Hematopoietic multipotent progenitor cell treated with erythropoietin and hydrocortisone succinate and interleukin-3 and kit ligand, for 8 days (in vitro differentiated cells): ENCODE measurements around the gene KCTD17.

ENCODE experiments used
- DNase-seq: peaks from one replicate; pipeline ENCODE4 v3.0.0-alpha.2; 2015

KCTD17 gene, protein sequence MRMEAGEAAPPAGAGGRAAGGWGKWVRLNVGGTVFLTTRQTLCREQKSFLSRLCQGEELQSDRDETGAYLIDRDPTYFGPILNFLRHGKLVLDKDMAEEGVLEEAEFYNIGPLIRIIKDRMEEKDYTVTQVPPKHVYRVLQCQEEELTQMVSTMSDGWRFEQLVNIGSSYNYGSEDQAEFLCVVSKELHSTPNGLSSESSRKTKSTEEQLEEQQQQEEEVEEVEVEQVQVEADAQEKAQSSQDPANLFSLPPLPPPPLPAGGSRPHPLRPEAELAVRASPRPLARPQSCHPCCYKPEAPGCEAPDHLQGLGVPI

GRCh38 chr22:37051391-37052385 is at the start of gene KCTD17:
Gene KCTD17 (plus strand): TSS chr22:37051742. CDS start chr22:37051761, 19 bp downstream.
- peak; percentile 58 for DNase-seq

GRCh38 chr22:37001826-37002225 is 49.7 kb upstream of the KCTD17 start:
- DNase-seq: no peak

- DNase-seq: no peak
Observed at GRCh38 chr22:37002633-37003032, 48.9 kb upstream of the KCTD17 start.

GRCh38 chr22:37007651-37008050 is 43.9 kb upstream of the KCTD17 start:
- DNase-seq: no peak

- DNase-seq: peak; percentile 64
Observed at GRCh38 chr22:37008365-37008764, 43.2 kb upstream of the KCTD17 start.

DNA sequence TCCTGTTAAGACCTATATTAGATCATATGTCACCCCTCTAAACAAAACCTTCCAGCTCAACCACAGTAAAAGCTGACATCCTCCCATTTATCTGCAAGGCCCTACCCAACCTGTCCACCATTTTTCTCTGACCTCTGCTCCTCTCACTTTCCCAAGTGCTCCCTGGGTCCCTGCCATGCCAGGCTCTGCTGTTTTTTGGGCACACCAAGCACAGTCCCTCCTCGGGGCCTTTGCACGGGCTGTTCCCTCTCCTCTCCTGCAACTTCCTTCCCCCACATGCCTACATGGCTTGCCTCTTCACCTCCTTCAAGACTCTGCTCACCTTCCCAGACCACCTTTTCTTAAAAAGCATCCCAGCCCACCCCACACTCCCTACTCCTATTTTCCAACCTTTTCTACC is 42.1 kb upstream of the KCTD17 start:
- DNase-seq: no peak

- DNase-seq: no peak
Observed at GRCh38 chr22:37010174-37010573, 41.4 kb upstream of the KCTD17 start.

- no peak for DNase-seq
Observed at GRCh38 chr22:37010976-37011375, 40.6 kb upstream of the KCTD17 start.

DNA sequence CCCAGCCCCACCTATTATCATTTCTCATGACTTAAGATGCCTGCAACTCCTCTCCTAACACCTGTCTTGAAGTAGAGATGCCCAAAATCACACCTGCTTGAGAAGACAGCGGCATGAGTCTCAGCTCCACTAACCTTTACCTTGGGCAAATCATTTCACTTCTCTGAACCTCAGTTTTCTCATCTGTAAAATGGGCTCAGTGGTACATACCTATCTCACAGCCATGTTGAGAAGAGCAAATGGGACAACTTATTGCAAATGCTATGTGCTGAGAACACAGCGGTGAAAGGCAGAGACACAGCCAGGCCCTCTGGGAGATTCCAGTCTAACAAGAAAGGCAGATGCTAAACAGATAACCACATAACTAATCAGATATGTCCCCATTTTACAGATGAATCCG is 40.1 kb upstream of the KCTD17 start:
- DNase-seq: no peak

DNA sequence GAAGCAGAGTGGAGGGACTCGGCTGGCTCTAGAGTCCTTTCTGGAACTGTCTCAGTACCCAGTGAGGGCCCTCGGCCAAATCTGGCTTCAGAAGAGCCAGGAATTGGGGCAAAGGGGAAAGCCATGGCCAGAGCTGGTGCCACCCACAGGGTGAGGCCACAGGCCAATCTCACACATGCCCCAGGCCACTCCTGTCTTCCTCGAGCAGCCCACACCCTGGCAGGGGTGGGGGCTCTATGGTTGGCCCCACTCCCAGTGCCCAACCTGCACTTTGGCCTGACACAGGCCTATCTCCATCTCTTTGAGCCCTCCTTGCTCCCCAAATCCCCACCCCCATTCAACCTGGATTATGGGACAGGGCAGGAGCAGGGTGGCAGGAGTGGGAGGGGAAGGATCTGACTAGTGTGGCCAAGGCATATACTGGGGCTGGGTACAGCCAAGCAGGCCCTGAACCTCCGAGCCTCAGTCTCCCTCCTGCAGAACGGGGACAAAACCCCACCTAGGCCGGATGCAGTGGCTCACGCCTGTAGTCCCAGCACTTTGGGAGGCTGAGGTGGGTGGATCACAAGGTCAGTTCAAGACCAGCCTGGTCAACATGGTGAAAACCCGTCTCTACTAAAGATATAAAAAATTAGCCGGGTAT is 39.2 kb upstream of the KCTD17 start:
- DNase-seq: no peak

GRCh38 chr22:37012956-37013355 is 38.6 kb upstream of the KCTD17 start:
- no peak for DNase-seq

DNA sequence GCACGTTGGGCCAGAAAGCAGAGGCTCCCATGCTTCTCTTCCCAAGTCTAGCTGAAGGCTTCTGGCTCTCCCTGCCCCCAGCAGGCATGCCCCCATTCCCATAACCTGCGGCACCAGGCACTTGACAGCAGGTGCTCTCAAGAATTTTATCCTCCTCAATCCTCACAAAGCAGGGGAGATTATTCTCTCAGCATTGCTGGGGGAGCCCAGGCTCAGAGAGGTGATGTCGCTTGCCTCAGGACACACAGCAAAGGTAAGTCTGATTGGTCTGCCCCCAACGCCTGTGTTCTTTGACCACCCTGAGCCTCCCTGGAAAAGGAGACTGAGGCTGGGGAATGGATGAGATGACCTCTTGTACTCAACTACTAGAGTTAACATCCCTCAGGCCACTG is 37.1 kb upstream of the KCTD17 start:
- no peak for DNase-seq

GRCh38 chr22:37014835-37015586 is 36.5 kb upstream of the KCTD17 start:
- no peak for DNase-seq

- no peak for DNase-seq
Observed at GRCh38 chr22:37015587-37015878, 36.0 kb upstream of the KCTD17 start.

GRCh38 chr22:37016134-37016910 is 35.2 kb upstream of the KCTD17 start:
- peak; percentile 69 for DNase-seq

DNA sequence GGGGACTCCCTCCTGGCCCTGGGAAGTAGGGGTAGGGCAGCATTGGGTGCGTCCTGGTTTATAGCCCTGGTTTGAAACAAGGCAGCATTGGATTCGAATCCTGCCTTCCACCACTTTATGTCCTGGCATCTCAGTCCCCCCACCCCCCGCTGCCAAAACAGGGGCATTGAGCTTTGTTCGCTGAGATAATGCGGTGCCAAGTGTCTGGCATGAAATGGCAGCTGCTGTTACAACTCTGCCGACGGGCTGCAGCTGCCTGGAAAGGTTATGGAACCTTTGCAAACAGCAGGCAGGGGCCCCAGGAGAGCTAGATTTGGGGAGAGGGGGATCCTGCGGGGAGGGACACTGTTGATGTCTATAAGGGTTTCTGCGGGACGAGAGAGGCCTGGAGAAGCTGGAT is 34.2 kb upstream of the KCTD17 start:
- DNase-seq: no peak

DNA sequence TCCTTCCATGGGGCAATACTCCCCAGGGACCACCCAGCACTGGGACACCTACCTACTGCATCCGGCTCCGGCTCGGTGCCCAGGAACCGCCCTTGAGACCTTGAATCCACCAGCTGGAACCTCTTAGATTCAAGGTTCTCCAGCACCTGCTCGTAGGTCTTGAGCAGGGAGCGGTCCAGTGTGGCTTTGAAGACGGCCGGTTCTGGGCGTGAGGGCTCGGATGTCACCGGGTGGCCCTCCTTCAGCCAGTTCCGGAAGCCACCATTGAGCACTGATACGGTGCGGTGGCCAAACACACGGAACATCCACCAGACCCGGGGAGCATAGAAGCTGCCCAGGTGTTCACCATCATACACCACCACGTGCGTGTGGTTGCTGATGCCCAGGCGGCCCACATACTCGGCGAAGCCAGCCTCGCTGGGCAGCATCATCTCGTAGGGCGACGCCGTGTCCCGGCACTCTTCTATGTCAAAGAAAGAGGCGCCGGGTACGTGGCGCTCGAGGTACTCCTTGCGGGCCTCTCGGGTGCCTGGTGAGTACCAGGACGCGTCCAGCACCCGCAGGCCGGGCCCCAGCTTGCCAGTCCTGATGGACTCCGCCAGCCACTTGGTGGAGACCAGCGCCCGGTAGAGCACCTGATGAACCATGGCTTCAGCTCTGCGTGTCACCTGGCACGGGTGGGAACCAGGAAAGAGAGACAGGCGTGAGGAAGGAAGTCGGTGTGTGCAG is 33.3 kb upstream of the KCTD17 start:
- DNase-seq: no peak

DNA sequence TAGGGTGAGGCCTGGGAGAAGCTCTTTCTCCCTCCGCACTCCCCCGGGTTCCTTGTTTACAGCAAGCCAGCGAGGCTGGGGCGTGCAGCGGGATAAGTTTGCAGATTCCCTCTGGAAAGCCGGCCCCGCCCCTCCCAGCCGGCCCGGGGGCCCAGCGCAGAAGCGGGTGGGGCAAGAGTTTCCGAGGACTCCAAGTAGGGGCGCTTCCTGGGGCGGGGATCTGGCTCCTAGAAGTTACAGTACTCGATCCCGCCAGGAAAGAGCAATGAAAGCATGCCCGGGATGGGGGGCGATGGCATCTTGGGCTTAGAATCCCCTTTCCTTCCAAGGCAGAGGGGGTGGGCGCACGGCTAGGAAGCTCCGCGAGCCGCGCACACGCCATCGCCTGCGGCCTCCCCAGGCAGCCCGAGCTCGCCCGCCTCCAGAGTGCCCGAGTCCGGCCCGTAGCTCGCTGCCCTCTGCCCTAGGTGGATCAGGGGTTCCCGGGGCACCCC is 32.7 kb upstream of the KCTD17 start:
- no peak for DNase-seq

- peak; percentile 70 for DNase-seq
Observed at GRCh38 chr22:37019309-37020191, 32.0 kb upstream of the KCTD17 start, which contains the start of the genes MPST and TST. Gene MPST (plus strand): TSS chr22:37019742. CDS start chr22:37019837, 95 bp downstream. Gene TST (minus strand): TSS chr22:37019447. CDS start chr22:37018732, 715 bp downstream.

DNA sequence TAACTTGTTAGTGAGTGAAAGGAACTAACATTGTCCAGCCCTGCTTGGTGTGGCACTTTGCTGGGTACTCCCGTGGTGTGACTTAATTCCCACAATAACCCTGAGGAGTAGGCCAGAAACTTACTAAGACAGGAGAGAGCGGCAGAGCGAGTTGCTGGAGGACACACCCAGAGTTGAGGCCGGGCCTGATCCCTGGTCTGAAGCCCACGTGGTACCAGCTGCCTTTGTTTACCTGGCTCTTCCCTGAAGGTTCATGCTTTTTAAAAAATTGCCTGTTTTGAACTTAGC is 31.4 kb upstream of the KCTD17 start:
- DNase-seq: peak; percentile 78
